ENCODE data around the gene ZFP1.

Gene ZFP1

DNA sequence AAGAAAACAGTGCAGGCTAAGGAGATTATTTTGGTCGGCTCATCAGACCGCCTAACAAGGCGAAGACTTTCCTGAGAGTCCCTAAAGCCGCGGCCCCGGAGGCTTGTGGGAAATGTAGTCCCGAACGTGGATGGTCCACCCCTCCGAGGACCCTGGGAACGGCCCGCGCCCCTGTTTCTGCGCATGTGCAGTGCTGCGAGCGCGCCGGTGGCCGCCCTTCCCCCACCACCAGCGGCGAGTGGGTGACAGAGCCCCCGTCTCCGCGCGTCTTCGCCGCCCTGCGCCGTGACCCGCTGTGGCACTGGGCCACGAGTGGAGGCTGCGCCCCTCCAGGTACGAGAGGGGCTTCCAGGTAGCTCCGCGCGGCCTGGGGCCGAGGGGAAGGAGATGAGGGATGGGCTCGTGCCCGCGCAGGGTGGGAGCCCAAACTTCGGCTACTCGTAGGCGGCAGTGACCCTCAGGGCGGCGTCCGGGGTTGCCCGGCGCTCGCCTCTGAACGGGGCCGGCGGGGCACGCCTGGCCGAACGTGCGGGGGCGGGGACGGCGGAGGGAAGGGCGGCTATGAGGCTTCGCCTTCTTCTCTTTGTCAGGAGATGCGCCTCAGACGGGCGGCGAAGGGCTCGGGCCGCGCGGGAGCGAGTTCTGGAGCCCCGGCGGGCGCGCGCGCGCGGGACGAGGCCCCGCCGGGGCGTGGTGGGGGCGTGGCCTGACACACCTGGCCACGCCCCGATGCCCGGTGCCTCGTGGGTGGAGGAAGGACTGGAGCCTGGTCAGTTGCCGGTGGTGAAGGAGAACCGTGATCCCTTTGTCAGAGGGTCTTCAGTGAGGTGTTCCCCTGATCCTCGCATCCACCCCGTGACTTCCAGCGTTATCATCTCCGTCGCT lies at the start of gene ZFP1:
Gene ZFP1, plus strand, starts transcription at position 214 of the 885 bp plus-strand sequence. CDS start 4,428 bp downstream, outside the sequence.
- peak; percentile 97 for DNase-seq

DNA sequence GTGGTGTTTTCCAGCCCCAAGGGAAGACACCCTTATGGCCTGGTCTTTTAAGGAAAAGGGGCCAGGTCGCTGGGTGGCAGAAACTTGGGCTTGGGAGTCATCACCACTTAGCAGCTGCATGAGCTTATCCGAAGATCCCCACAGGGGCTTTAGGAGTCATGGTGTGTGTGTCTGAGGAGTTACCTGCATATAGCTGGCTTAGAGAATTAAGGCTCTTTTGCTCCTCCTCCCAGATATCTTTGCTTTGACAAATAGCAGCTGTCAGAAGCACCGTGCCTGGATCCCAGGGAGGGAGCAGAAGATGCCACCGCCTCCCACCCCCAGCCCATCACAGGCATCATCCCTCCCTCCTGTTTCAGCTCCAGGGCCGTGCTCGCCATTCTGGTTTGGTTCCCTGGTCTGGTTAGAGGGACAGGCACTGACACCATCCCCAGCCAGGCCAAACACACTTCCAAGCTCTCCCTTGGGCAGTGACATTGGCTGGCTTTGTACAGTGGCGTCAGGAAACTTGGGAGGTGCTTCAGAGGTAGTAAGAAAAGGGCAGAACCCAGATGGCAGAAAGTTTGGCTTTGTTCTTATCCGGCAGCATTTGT lies 49.2 kb upstream of the ZFP1 start:
- DNase-seq, result no peak

DNA sequence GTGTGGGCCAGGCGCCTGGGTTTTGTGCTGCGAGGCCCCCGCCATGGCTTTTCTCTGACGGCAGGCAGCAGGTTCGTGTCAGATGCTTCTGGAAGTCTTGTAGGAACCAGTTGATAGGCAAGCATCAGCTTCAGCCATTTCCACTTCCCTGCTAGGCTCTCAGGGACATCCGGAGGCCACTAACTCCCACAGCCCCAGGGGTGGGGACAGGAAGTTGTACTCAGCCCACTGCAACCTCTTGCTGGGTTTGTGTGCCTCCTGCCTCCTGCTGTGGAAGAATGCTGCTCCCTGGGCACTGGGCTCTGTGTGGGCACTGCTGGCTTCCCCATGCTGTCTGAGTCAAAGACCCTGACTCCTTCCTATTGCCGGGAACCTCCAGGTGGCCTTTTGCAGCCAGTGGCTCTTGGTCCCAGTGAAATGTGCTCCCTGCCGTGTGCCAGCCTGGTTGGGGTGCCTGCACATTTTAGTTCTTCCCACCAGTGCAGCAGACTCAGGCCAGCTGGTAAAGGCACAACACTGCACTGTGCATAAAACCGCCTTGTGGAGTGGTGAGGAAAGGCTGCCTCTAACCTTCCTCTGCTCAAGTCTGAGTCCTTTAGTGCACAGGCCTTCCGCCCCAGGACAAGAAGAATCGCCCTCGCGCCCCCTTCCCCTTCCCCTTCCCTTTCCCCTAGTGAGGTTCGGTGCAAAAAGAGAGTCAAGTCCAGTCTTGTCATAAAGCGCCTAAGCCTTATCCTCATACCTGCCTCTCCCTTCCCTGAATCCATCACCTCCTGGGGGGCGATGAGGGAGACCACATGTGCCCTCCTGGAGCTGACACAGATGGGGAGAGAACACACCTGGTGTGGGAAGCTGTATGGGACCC lies 48.4 kb upstream of the ZFP1 start:
- no peak for DNase-seq

DNA sequence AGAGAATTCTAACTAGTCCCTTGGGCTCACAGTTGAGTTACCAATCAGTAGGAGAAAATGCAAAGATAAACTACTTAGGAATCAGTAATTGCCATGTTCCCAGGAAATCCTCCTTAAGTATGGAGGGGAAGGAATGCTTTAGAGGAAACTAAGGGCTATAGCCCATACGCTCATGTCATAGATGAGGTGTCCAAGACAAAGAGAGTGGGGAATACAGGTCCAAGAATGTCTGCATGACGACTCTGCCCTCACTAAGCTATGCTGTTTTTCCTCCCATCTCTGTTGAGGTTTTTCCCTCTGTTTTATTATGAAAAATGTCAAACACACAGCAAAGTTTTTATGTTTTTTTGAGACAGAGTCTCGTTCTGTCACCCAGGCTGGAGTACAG lies 47.7 kb upstream of the ZFP1 start:
- no peak for DNase-seq

DNA sequence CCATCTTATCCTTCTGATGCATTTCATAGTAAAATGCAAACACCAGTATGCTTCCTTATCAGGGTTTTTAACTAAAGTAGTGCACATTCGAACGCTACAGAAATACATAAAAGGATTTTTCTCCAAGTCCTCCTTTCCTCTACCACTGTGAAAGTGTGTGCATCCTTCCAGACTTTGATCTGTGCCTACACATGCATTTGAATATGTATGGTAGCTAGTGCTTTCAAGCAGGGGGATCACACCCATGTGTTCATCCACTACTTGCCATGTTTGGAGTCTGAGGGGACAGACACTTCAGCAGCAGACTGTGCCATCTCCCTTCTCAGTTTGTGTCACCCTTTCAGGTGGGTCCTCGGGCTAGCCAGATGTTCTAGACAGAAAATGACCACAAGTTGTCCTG lies 46.7 kb upstream of the ZFP1 start:
- no peak for DNase-seq

DNA sequence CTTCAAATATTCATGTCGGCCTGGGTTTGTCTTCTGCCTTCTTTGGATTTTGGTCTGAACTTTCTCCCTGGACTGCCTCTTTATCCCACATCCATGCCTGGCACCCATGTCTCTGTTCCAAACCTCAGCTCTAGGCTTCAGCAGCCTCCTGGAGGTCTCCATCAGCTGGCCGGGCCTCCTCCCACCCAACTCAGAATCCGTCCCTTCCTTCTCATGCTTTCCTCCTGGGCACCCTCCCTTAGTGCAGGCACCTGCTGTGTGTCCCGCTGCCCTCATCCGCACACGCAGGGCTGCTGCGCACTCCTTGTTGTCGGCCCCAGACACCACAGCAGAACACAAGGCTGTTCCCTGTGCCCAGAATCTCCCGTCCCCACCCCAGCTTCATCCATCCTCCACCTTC lies 45.7 kb upstream of the ZFP1 start:
- no peak for DNase-seq

DNA sequence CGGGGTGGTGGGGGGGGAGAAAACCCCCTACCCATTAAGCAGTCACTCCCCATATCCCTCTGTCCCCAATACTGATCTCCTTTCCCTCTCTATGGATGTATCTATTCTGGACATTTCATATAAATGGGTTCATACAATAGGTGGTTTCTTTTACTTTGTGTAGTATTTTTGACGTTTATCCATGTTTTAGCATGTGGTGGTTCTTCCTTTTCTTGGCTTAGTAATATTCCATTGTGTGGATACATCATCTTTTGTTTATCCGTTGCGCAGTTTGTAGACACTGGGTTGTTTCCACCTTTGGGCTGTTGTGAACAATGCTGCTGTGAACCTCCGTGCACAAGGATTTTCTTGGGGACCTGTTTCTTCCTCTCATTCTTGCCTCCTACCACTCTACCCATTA lies 44.3 kb upstream of the ZFP1 start:
- no peak for DNase-seq

DNA sequence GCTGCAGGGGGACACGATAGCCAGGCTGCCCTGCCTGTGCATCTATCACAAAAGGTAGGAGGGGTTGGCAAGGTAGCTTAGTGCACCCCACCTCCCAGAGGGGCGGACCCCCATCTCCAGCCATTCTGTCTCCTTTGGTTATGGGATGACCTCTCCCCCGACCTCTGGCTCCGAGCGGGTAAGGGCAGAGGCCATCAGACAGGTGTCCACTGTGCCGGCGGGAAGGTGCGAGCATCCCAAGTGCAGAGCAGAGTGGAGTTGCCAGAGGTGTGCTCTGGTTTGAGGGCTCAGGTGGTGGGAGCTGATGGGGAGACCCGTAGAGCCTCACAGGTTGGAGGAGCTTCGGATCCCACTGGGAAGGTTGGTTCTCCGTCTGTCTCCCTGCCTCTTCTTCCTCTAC lies 43.5 kb upstream of the ZFP1 start:
- no peak for DNase-seq

DNA sequence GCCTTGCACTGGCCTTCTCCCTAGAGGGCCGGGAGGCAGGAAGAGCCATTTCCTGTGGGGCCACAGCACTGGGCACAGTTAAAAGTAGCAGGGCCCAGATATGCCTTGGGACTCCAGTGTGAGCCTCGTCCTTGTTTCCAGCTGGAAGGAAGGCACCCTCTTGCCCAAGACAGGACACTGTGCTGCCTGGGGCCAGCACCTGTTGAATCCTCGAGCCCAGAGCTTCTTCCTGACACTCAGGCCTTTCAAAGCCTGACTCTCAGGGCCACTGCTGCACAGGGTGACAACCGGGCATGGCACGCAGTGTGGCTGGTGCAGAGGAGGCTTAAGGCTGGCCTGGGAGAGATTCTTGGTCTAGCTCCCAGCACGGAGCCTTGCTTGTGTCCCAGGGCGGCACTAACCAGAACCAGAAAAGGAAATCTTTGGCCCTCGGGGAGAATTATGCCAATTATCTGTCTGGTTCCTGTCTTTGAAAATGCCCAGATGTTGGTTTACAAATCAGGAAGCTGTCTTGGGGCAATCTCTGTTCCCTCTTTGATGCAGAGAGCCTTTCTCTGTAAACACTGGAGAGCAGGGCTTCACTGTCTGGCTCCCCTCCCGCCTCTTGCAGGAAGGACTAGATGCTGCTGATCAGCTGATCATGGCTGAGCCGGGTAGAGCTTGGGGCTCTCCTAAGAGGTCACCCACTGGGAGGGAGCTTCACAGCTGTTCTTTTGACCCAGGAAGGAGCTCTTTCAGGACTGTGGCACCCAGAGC lies 42.8 kb upstream of the ZFP1 start:
- no peak for DNase-seq

DNA sequence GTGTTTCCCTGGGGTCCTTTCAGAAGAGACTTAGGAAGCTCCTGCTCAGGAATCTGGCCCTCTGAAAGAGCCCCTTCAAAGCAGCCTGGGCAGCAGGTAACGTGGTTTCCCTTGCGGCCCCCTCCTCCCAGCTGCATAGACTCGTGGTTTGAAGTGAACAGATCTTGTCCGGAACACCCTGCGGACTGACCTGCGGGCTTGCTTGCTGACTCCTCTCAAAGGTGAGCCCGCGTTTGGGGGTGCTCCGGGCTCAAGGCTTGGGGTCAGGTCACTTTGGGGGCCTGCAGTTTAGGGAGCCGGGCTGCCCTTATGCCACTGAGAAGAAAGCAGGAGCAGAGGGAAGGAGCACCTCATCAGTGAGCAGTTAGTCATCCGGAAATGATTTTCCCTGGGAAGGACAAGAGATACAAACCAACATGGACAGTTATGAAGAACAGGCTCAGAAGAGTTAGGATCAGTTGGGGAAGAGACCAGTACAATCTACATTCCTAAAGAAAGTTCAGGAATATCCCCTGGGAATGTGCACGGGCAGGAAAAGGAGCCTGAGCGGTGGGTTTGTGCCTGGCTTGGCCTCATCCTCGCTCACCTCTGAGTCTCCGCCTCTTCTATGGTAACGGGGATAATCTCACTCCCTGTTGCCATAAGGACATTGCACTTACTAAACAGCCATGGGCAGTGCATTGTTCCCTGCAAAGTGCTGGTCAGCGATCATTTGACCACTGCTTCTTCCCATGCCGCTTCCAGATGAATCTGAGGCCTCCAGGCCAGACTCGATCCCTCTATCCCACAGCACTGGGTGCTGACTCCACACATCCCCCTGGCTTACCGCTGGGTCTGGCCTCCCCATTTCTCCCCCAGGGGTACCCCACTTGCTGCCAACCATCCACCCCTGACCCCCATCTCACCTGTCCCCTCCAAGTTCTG lies 41.7 kb upstream of the ZFP1 start:
- no peak for DNase-seq

DNA sequence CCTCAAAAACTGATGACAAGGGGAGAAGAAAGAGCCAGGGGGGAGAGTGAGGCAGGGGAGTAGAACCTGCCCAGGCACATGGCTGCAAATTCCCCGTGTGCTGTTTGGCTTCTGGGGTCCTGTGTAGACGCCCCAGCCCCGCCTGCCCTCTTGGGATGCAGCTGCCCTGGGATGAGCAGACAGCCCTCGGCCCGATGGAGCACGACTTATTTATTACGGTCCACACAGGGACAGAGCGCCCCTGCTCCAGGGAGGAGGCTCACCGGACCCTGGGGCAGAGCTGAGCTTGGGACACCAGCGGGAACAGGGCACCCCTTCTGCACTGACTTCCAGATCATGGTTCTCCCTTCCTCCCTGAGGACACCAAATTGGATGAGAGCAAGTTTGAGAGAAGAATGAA lies 40.8 kb upstream of the ZFP1 start:
- DNase-seq, result no peak

DNA sequence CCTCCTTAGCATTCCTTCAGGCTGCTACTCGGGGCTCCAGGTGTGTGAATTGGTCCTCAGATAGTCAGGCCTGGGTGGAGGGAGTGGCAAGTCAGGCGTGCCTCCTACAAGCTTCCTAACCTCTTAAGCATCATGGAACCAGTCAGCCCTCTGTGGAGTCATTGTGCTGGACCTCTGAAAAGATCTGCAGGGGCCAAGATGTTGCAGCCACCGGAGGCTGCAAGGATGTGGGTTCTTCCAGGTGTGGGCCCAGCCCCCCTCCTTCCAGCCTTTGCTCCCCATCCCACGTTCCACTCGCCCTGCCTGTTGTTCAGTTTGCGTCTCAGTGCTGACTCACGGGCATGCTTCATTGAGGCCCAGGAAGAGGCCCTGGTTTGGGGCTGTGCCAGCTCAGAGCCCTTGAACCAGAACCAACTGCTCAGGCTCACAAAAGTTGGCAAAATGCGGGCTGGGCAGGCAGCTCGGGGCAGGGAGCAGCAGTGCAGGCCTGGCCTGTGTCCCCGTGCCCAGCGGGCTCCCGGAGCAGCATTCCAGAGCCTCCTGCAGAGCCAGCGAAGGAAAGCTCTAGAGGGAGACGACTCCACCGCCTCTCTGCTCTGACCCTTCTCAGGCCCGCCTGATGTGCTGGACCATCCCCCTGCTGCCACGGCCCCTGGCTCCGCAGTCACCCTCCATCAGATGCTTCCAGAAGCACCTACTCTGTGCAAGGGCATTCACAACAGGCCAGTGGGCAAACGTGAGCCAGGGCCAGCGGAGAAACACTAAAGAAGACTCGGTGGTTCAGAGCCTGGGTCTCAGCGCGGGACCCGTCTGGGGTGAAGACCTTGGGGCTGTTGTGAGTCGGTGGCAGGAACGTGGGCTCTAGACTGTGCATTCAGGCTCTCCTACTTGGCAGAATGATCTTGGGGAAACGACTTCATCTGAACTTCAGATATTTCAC lies 39.3 kb upstream of the ZFP1 start:
- DNase-seq, result peak; percentile 70

DNA sequence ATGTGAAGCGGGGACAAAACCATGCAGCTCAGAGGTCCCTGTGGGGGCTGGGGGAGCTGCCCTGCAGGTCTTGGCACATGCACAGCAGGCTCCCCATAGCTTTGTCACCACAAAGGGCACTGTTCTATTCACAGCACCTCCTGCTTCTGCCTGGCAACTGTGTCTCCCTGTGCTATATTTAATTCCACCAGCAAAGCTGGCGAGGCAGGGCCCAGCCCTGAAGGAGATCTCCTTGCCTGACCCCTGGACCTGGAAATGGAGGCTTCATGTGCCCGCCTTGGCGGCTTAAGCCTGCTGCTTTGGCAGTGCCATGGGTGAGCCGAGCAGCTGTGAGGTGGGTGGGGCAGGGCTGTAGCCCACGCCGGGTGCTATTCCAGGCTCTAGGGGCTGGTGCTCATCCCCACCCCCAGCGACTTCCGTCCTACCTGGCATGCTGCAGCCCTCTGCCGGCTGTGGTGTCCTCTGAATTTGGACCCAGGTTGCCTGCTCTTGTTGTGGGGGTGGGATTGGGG lies 38.5 kb upstream of the ZFP1 start:
- no peak for DNase-seq

DNA sequence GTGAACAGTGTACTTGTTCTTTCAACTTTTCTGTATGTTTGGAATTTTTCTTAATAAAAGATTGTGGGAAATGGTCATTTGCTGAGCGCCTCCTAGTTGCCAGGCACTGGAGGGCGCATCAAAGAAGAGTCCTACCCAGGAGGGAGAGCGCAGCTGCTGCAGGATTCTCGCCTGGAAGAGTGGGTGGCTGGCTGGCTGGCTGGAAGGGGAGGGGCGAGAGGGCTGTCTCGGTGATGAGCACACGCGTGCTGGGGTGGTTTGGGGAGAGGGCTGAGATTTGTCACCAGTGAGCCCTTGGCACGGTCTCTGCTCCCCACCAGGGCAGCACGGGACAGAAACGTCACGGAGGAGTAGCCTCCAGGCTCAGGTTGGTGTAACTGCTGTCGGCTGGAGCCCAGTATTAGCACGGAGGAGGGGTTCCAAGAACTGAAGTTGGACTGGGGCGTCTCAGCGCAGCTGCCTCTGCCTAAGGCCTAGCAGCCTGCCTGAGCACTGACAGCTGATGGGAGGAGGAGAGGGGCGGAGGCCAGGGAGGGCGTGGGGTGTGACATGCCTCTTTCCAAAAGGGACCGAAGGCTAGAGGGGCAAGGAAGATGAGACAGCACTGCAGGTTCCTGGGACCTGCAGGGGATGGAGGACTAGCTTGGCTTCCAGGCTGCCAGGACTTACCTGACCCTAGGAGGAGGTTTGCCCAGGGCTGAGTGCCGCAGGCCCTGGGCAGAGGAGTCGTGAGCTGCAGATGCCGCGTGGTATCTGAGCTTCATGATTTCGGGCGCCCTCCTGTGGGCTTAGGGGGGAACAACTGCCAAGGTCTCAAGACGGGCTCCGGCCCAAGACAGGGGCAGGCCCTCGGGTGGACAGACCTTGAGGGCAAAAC lies 37.4 kb upstream of the ZFP1 start:
- peak; percentile 90 for DNase-seq

DNA sequence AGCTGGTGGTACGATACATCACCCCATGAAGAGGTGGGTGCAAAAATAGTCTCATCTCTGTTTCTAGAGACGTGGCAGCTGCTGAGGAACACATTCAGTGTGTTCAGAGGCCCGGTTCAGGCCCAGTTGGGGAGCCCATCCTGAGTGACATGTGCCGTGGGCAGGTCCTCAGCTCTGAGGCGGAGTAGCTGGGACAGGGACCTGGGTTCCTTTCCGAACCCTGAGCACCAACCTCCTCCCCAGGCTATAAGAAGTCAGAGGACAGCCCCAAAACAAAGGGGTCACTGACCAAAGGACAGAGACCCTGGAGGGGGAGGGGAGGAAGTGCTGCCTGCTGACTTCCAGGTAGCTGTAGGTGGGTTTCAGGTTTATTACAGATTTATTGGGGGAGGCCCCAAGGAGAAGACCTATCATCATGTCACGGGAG lies 36.8 kb upstream of the ZFP1 start:
- no peak for DNase-seq

DNA sequence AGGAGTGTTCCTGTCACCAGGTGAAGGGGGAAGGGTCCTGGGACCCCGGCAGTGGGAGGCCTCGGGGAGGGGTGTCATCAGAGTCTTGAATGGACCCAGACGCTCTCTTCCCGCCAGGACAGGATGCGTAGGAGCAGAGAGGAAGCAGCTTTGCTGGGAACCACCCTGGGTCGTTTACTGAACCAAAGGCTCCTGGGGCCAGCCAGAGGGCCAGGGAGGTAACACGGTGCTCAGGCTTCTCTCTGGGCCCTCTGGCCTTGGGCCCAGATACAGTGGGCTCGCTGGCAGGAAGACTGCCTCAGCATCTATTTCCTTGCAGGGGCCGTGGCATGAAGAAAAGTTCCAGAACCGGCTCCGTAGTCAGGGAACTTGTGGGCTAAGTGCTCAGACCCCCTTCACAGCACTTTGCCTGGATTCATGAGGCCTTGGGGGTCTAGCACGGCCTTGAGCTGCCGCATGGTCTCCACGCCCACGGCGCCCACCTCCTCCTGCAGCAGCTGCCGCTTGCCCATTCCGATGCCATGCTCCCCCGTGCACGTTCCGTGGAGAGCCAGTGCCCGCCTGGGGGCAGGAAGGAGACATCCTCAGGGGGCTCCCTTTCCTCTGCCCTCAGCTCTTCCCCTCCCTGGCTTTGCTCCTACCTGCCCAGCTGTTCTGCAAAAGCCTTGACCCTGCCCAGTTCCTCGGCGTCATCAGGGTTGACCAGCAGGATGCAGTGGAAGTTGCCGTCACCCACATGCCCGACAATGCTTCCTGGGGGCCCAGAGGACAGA lies 36.2 kb upstream of the ZFP1 start:
- no peak for DNase-seq

DNA sequence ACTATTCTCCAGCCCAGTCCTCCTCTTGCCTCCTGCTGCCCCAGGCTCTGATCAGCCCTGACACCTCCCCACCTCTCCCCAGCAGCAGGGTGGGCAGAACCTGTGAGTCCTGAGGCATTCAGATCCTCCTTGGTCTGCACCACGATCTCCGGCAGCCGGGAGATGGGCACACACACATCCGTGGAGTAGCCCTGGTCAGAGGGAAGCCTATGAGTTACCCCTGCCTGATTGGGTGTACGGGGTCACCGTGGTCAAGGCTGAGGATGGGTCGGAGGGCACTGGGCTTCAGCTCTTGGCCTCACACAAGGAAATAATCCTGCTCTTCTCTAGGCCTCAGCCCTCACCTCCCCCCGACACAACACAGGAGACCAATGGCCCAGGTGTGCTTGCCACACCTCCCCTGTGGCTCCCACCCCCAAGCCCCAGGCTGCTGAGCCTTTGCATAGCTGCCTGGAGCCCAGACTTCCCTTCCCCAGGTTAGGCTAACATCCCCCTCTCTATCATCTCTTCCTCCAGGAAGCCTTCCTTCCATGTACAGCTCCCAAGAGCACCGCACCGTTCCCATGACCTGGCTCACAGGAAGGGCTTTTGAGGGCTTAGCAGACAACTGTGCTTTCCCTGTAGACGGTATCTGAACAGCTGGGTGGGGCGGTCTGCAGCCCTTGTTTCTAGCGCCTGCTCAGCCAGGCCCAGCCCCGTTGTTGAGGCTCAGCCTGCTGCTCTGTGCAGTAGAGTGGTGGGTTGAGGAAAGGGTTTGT lies 35.4 kb upstream of the ZFP1 start:
- DNase-seq, result no peak
